Body of pancreas (tissue), 4 donors: ENCODE measurements around the gene RHNO1. TPM values are rescaled to one million over a fixed set of nuclear protein-coding genes. Genes with fewer than 3 reads are reported as not detected.

Source experiments
- ATAC-seq: fragments of 150-250 bp; one replicate; pipeline ENCODE4 v1.9.1; 2016
- DNase-seq, 4 donors: peaks; one replicate each; pipeline ENCODE4 v3.0.0-alpha.2; 2019
- H3K27ac ChIP-seq, 4 donors: fragments of 200-600 bp; sonication (generic); 1 replicate in 3 of 4; 2 replicates in 1 of 4; pipeline versions ENCODE4 v1.5.1 to v1.6.1; 2016 to 2019; ENCODE audit warnings: mild to moderate bottlenecking in 1 of 4, mixed read lengths in 1 of 4, moderate library complexity in 1 of 4
- H3K27me3 ChIP-seq, 2 donors: fragments of 200-600 bp; sonication (generic); one replicate each; pipeline ENCODE4 v1.6.0; 2016; ENCODE audit warnings: mild to moderate bottlenecking in 1 of 2
- H3K36me3 ChIP-seq, 2 donors: fragments of 200-600 bp; sonication (generic); replicated peaks in 1 of 2; 2 replicates each; pipeline ENCODE4 v1.5.1; 2016; ENCODE audit warnings: low read depth in 2 of 2; ENCODE audit not compliant: insufficient read depth in 1 of 2
- H3K4me1 ChIP-seq: fragments of 200-600 bp; sonication (generic); one replicate; pipeline ENCODE4 v1.6.0; 2016
- H3K4me3 ChIP-seq, 2 donors: fragments of 200-600 bp; sonication (generic); 1 replicate in 1 of 2; 2 replicates in 1 of 2; pipeline ENCODE4 v1.5.1; 2016 to 2019
- H3K9me3 ChIP-seq, 3 donors: fragments of 200-600 bp; sonication (generic); 1 replicate in 2 of 3; 2 replicates in 1 of 3; pipeline ENCODE4 v1.5.1; 2016
- CTCF ChIP-seq, 7 experiments: fragments of 450-650 bp in 4 of 7; fragments of 200-600 bp in 3 of 7; sonication (generic) in 3 of 7; IDR thresholded peaks; one replicate each; pipeline ENCODE4 v1.5.1; 2016 to 2019; ENCODE audit warnings: antibody characterized with exemption in 7 of 7
- POLR2A ChIP-seq, 3 donors: fragments of 450-650 bp; IDR thresholded peaks; one replicate each; pipeline ENCODE4 v1.6.1; 2016; ENCODE audit warnings: antibody characterized with exemption in 3 of 3, mild to moderate bottlenecking in 2 of 3
- WGBS, 2 donors: methylation state at CpG; one replicate each; pipeline ENCODE4 v1.1.5; 2017; 5-methylcytosine and 5-hydroxymethylcytosine counted together
- intact Hi-C: fragments of 100-400 bp; cut with DNase I; formaldehyde crosslinking; loops from one replicate; pipeline ENCODE4 v1.15.1; 2023
- total RNA-seq, 2 donors: library from RNA; depleted of rRNA; stranded (reverse); fragments of >200 nt; gene quantifications; one replicate each; pipeline ENCODE4 v1.1.0, GENCODE V29; 2016

Gene RHNO1
- total RNA-seq, 2 donors from 2014 or later: 6.0 to 10.9 TPM

- Histone ChIP-seq H3K27me3 (no peaks in the 10 kb centered on the region), H3K4me3 (no peak overlapping the region), H3K9me3 (no peaks in the 10 kb centered on the region), H3K4me1 (peaks cover 5% of the 10 kb centered on the region), H3K27ac (no peak overlapping the region), H3K36me3 (no peaks in the 10 kb centered on the region)
- ATAC-seq (no peak), DNase-seq (no peak)
- intact Hi-C loops: no loop called here
- 95 to 100% methylated on average over 5 of the region's 5 CpGs for WGBS, 2 donors
- TF ChIP-seq CTCF (IDR thresholded peaks at IDR 0.05) (no peak), POLR2A (IDR thresholded peaks at IDR 0.05) (no peak)
Observed at GRCh38 chr12:2897418-2897817, 20.4 kb downstream of the RHNO1 start.

DNA sequence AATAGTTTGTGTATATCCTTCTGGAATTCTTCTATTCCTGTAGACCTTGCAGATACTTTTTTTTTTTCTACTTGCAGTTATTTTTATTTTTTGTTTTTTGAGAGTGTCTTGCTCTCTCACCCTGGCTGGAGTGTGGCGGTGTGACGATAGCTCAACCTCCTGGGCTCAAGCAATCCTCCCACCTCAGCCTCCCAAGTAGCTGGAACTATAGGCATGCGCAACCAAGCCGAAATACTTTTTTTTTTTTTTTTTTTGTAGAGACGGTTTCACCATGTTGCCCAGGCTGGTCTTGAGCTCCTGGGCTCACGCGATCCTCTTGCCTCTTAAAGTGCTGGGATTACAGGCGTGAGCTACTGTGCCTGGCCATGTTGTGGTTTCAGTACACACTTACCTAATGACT is 23.6 kb downstream of the RHNO1 start:
- H3K4me3 ChIP-seq: no peak overlapping the region
- H3K27me3 ChIP-seq: no peaks in the 10 kb centered on the region
- intact Hi-C loops: no loop called here
- H3K4me1 ChIP-seq: peaks cover 5% of the 10 kb centered on the region
- DNase-seq (no peak), ATAC-seq (no peak)
- H3K9me3 ChIP-seq: no peaks in the 10 kb centered on the region
- no peaks in the 10 kb centered on the region for H3K36me3 ChIP-seq
- TF ChIP-seq CTCF (IDR thresholded peaks at IDR 0.05): no peak
- TF ChIP-seq POLR2A (IDR thresholded peaks at IDR 0.05): no peak
- WGBS, 2 donors: 94 to 95% methylated on average over 8 of the region's 8 CpGs
- no peak overlapping the region for H3K27ac ChIP-seq

GRCh38 chr12:2902272-2902880 is 25.4 kb downstream of the RHNO1 start:
- WGBS, 2 donors: 5 to 11% methylated on average over 4 of the region's 4 CpGs
- Histone ChIP-seq H3K4me1 (peaks cover 6% of the 10 kb centered on the region), H3K36me3 (no peaks in the 10 kb centered on the region), H3K27me3 (no peaks in the 10 kb centered on the region), H3K27ac (no peak overlapping the region), H3K4me3 (no peak overlapping the region), H3K9me3 (no peaks in the 10 kb centered on the region)
- ATAC-seq: peak; percentile 47
- peak in 3 of 4 donors; percentile 18 to 46 (median 22) for DNase-seq
- intact Hi-C loops: no loop called here
- no peak for TF ChIP-seq POLR2A (IDR thresholded peaks at IDR 0.05)
- no peak for TF ChIP-seq CTCF (IDR thresholded peaks at IDR 0.05)

DNA sequence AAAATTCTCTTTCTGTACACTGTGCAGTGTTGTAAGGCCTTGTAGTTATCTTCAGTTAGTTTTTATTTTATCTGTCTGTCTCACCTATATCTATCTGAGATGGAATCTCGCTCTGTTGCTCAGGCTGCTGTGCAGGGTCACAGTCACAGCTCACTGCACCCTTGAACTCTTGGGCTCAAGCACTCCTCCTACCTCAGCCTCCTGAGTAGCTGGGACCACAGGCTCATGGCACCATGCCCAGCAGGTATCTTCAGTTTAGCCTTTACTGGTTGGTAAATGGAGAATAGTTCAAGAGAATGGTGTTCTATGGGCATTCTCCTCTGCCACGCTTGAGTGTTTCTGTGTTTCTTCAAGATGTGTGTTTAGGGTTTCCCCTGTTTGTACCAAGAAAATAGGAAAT is 27.2 kb downstream of the RHNO1 start:
- Histone ChIP-seq H3K27ac (no peak overlapping the region), H3K4me3 (no peak overlapping the region), H3K4me1 (peaks cover 13% of the 10 kb centered on the region), H3K9me3 (no peaks in the 10 kb centered on the region), H3K27me3 (no peaks in the 10 kb centered on the region), H3K36me3 (no peaks in the 10 kb centered on the region)
- TF ChIP-seq POLR2A (IDR thresholded peaks at IDR 0.05) (no peak), CTCF (IDR thresholded peaks at IDR 0.05) (no peak)
- intact Hi-C loops: no loop called here
- DNase-seq (no peak), ATAC-seq (no peak)
- WGBS, 2 donors: 94 to 96% methylated on average over 2 of the region's 2 CpGs

GRCh38 chr12:2912216-2912575 is 35.2 kb downstream of the RHNO1 start:
- ATAC-seq (no peak), DNase-seq (no peak)
- 96 to 98% methylated on average over 3 of the region's 3 CpGs for WGBS, 2 donors
- Histone ChIP-seq H3K27ac (no peak overlapping the region), H3K27me3 (no peaks in the 10 kb centered on the region), H3K36me3 (no peaks in the 10 kb centered on the region), H3K4me1 (peaks cover 8% of the 10 kb centered on the region), H3K4me3 (no peak overlapping the region), H3K9me3 (no peaks in the 10 kb centered on the region)
- TF ChIP-seq POLR2A (IDR thresholded peaks at IDR 0.05): no peak
- no peak for TF ChIP-seq CTCF (IDR thresholded peaks at IDR 0.05)
- intact Hi-C loops: no loop called here
